Kidney epithelial cell (primary cell): Measurements from ENCODE around the gene TRIM65. TPM values are rescaled to one million over a fixed set of nuclear protein-coding genes. Genes with fewer than 3 reads are reported as not detected.

Source experiments
- DNase-seq: peaks from one replicate; pipeline ENCODE4 v3.0.0-alpha.2; 2010; ENCODE audit warnings: low read depth
- H3K27me3 ChIP-seq: 2 replicates; pipeline ENCODE4 v1.6.0; 2011; ENCODE audit warnings: low read length; ENCODE audit not compliant: control insufficient read depth, insufficient read depth
- H3K36me3 ChIP-seq: 2 replicates; pipeline ENCODE4 v1.5.1; 2011; ENCODE audit warnings: low read length; ENCODE audit not compliant: control insufficient read depth, insufficient read depth
- H3K4me3 ChIP-seq: 2 replicates; pipeline ENCODE4 v1.5.1; 2011; ENCODE audit warnings: low read depth, mild to moderate bottlenecking, control low read depth, low read length
- total RNA-seq: library from RNA; depleted of rRNA; stranded (reverse); fragments of >200 nt; gene quantifications from 2 replicates; pipeline ENCODE4 v1.2.3, GENCODE V29; 2015
- TF ChIP-seq, protein P1 (sequence below): IDR thresholded peaks from 2 replicates; pipeline ENCODE4 v1.5.1; 2011; ENCODE audit warnings: mild to moderate bottlenecking, moderate library complexity, low read length, control low read depth, inconsistent platforms; ENCODE audit not compliant: insufficient read depth, poor library complexity, severe bottlenecking

The TRIM65 gene
- total RNA-seq, 1 donor from 2014 or later: 31.8 TPM

DNA sequence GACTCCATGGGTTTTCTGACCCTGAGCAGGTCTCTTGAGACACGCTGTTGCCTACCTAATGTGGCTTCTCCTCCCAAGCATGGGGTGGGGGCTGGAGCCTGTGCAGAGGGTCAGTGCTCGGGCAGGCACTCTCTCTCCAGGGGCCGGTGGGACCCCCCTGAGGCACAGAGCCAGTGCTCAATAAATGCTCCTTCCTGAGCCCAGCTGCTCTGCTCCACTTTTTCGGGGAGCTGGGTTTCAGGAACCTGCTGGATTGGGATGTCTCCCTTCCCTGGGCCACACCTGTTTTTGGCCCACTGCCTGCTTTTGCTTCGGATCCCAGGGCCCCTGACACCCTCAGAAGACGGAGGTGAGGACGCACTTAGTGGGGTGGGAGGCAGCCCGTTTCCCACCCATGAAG is 1.3 kb upstream of the TRIM65 start:
- DNase-seq: no peak
- no peak overlapping the region for H3K4me3 ChIP-seq
- no peaks in the 10 kb centered on the region for H3K36me3 ChIP-seq
- TF ChIP-seq, protein P1, sequence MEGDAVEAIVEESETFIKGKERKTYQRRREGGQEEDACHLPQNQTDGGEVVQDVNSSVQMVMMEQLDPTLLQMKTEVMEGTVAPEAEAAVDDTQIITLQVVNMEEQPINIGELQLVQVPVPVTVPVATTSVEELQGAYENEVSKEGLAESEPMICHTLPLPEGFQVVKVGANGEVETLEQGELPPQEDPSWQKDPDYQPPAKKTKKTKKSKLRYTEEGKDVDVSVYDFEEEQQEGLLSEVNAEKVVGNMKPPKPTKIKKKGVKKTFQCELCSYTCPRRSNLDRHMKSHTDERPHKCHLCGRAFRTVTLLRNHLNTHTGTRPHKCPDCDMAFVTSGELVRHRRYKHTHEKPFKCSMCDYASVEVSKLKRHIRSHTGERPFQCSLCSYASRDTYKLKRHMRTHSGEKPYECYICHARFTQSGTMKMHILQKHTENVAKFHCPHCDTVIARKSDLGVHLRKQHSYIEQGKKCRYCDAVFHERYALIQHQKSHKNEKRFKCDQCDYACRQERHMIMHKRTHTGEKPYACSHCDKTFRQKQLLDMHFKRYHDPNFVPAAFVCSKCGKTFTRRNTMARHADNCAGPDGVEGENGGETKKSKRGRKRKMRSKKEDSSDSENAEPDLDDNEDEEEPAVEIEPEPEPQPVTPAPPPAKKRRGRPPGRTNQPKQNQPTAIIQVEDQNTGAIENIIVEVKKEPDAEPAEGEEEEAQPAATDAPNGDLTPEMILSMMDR: no peak
- no peaks in the 10 kb centered on the region for H3K27me3 ChIP-seq

DNA sequence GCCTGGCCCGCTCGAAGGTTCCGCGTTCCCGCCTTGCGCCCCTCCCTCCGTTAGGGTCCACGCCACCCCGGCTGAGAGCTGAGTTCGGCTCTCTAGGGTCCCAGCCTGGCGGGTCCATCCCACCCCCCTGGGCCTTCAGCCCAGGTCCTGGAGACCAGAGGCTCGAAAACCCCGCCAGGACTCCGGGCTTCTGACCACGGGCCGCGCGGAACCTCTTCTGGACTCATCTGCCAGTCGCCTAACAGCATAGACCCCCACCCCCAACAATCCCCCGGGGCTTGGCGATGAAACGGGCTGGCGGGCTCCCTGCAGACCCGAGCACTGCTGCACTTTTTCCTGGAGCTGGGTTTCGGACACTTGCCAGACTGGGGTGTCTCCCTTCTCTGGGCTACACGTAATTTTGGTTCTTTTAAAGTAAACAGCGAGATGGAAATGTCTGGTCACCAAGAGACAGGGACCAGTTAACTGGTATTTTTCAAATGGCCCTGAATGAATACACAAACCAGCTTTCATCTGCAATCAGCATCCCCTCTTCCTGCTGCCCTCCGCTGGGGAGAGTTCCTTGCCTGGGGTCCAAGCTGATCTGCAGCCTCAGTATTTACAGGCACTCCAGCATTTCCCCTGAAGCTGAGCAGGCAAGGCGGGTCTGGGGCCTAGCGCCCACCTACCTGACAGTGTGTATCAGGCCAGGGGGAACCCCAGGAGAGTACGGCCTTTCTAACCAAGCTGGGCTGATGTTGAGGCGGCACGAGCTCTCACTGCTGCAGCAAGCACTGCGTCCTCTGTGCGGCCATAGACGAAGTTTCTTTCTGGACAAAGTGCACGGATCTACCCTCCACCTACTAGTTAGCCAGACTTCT is 639 bp upstream of the TRIM65 start:
- no peak for DNase-seq
- TF ChIP-seq, protein P1: no peak
- H3K4me3 ChIP-seq: peak overlapping the region; percentile 89
- H3K36me3 ChIP-seq: no peaks in the 10 kb centered on the region
- no peaks in the 10 kb centered on the region for H3K27me3 ChIP-seq

- TF ChIP-seq, protein P1: peak; percentile 45
- peaks cover 2% of the 10 kb centered on the region for H3K36me3 ChIP-seq
- H3K27me3 ChIP-seq: no peaks in the 10 kb centered on the region
- H3K4me3 ChIP-seq: peak overlapping the region; percentile 89
- DNase-seq: no peak
Observed at GRCh38 chr17:75895370-75896155, 1.2 kb downstream of the TRIM65 start.

GRCh38 chr17:75894049-75894733 is 2.6 kb downstream of the TRIM65 start:
- DNase-seq: no peak
- Histone ChIP-seq H3K4me3 (no peak overlapping the region), H3K36me3 (peaks cover 2% of the 10 kb centered on the region), H3K27me3 (no peaks in the 10 kb centered on the region)
- TF ChIP-seq, protein P1: no peak

GRCh38 chr17:75893305-75894048 is 3.3 kb downstream of the TRIM65 start:
- no peak for DNase-seq
- TF ChIP-seq, protein P1: no peak
- no peak overlapping the region for H3K4me3 ChIP-seq
- H3K36me3 ChIP-seq: peaks cover 2% of the 10 kb centered on the region
- no peaks in the 10 kb centered on the region for H3K27me3 ChIP-seq
